Measurements from ENCODE around the gene SDHC. TPM values are rescaled to one million over a fixed set of nuclear protein-coding genes. Genes with fewer than 3 reads are reported as not detected.

Gene SDHC
- total and polyA plus RNA-seq, 2 of the 13 experiments (the other 11 are each of a cell fraction or from before 2014, with no cell fraction given), result 27.1 to 229 TPM

GRCh38 chr1:161389691-161390558, 75.7 kb downstream of the SDHC start (continued):
- no peak for TF ChIP-seq MNT (IDR thresholded peaks at IDR 0.05)
- peak; percentile 34; the same call in 1 of the 2 replicates for TF ChIP-seq GLI4 (CRISPR knock-in tag; IDR thresholded peaks at IDR 0.05; ENCODE audit: borderline replicate concordance)
- peak; percentile 50; the same call in 1 of the 2 replicates for TF ChIP-seq ZNF652 (CRISPR knock-in tag; IDR thresholded peaks at IDR 0.05; ENCODE audit: borderline replicate concordance, low read depth)
- TF ChIP-seq POLR2AphosphoS2 (IDR thresholded peaks at IDR 0.05; ENCODE audit: low read depth, low read length), result no peak
- TF ChIP-seq ZNF430 (CRISPR knock-in tag; IDR thresholded peaks at IDR 0.05), result peak; percentile 84
- TF ChIP-seq NFAT5 (CRISPR knock-in tag; IDR thresholded peaks at IDR 0.05), result no peak
- TF ChIP-seq JUNB (CRISPR knock-in tag; IDR thresholded peaks at IDR 0.05; ENCODE audit: borderline replicate concordance), result peak; percentile 76; the same call in 1 of the 2 replicates
- no peak; the same call in 1 of the 2 replicates for TF ChIP-seq ZNF335 (CRISPR knock-in tag; IDR thresholded peaks at IDR 0.05)
- TF ChIP-seq ZBTB42 (CRISPR knock-in tag; IDR thresholded peaks at IDR 0.05), result peak; percentile 63; the same call in 1 of the 2 replicates
- TF ChIP-seq MXD4 (CRISPR knock-in tag; IDR thresholded peaks at IDR 0.05), result peak; percentile 65
- TF ChIP-seq ZNF766 (CRISPR knock-in tag; IDR thresholded peaks at IDR 0.05; ENCODE audit: borderline replicate concordance), result 0 out of 2 replicates have a peak, but pooled peaks have one; percentile 67
- TF ChIP-seq SYNCRIP (IDR thresholded peaks at IDR 0.05; ENCODE audit: insufficient read depth, low read depth, low read length), result no peak
- TF ChIP-seq ZNF205 (CRISPR knock-in tag; IDR thresholded peaks at IDR 0.05), result peak; percentile 60; the same call in 1 of the 2 replicates
- no peak for TF ChIP-seq FOXA1 (IDR thresholded peaks at IDR 0.05)
- TF ChIP-seq FOXA1 (CRISPR knock-in tag; IDR thresholded peaks at IDR 0.05), result peak; percentile 49; the same call in 1 of the 2 replicates
- TF ChIP-seq NFYC (CRISPR knock-in tag; IDR thresholded peaks at IDR 0.05), result 0 out of 2 replicates have a peak, but pooled peaks have one; percentile 23
- peak; percentile 72 for TF ChIP-seq ZNF12 (CRISPR knock-in tag; IDR thresholded peaks at IDR 0.05)
- 0 out of 2 replicates have a peak, but pooled peaks have one; percentile 70 for TF ChIP-seq CREB3 (CRISPR knock-in tag; IDR thresholded peaks at IDR 0.05)
- peak; percentile 61; the same call in 1 of the 2 replicates for TF ChIP-seq ZNF782 (CRISPR knock-in tag; IDR thresholded peaks at IDR 0.05; ENCODE audit: borderline replicate concordance)
- peak; percentile 23; the same call in 1 of the 2 replicates for TF ChIP-seq ZBTB38 (CRISPR knock-in tag; IDR thresholded peaks at IDR 0.05)
- peak; percentile 57 for TF ChIP-seq TEAD3 (CRISPR knock-in tag; optimal IDR thresholded peaks at IDR 0.05; ENCODE audit: borderline replicate concordance)
- TF ChIP-seq ZFY (CRISPR knock-in tag; IDR thresholded peaks at IDR 0.05), result peak; percentile 71
- peak; percentile 95 for TF ChIP-seq ZBTB21 (CRISPR knock-in tag; IDR thresholded peaks at IDR 0.05)
- TF ChIP-seq ZNF768 (CRISPR knock-in tag; IDR thresholded peaks at IDR 0.05), result peak; percentile 31; the same call in 1 of the 2 replicates
